NB4 (cell line): ENCODE results near the gene ULBP2.

Experiments used
- CTCF ChIP-seq: IDR thresholded peaks from one replicate; pipeline ENCODE4 v1.5.1; 2012; ENCODE audit warnings: low read depth, low read length
- MAX ChIP-seq: IDR thresholded peaks from 2 replicates; pipeline ENCODE4 v1.6.1; 2011; ENCODE audit warnings: low read depth, low read length
- MYC ChIP-seq: IDR thresholded peaks from 2 replicates; pipeline ENCODE4 v1.6.1; 2011; ENCODE audit warnings: low read depth, low read length
- POLR2A ChIP-seq: IDR thresholded peaks from 2 replicates; pipeline ENCODE4 v1.6.1; 2011; ENCODE audit warnings: mild to moderate bottlenecking; ENCODE audit not compliant: insufficient read length; ENCODE audit errors: extremely low read depth

GRCh38 chr6:149899926-149900619, 41.7 kb upstream of the ULBP2 start:
- no peak for TF ChIP-seq CTCF
- no peak for TF ChIP-seq POLR2A
- TF ChIP-seq MAX, result no peak
- TF ChIP-seq MYC, result no peak
